HepG2 (cell line): Measurements from ENCODE around the gene CAMK1G. TPM values are rescaled to one million over a fixed set of nuclear protein-coding genes. Genes with fewer than 3 reads are reported as not detected.

ENCODE experiments used
- ATAC-seq: fragments of 200-7000 bp; cut with Tn5 transposase; 3 replicates; pipeline ENCODE4 v1.9.1; 2020; ENCODE audit warnings: mild to moderate bottlenecking, moderate library complexity
- BruUV-seq: library from RNA; stranded (reverse); fragments of 400-500 nt; replicated peaks from 2 replicates; lab custom pipeline; 2021; lab: Mats Ljungman, UMichigan
- CTCF ChIA-PET: fragments of 300-600 bp; formaldehyde crosslinking; extraction: SDS; loops from one replicate; lab custom pipeline; 2021; ENCODE audit warnings: low total read pairs, inconsistent platforms, low intra/inter-chr PET ratio; lab: Yijun Ruan, JAX
- POLR2A ChIA-PET: fragments of 350-600 bp; sonication (Branson Sonifier 250); formaldehyde crosslinking; loops from one replicate; lab custom pipeline; 2020; ENCODE audit warnings: antibody characterized with exemption, inconsistent platforms; lab: Yijun Ruan, JAX
- DNase-seq: peaks from one replicate; pipeline ENCODE4 v3.0.0-alpha.2; 2015; ENCODE audit warnings: low spot score
- FAIRE-seq: peaks from 3 replicates; lab custom pipeline; 2011; peaks lifted over from hg19 to GRCh38; lab: Jason Lieb, UNC
- H2AFZ ChIP-seq: one replicate; pipeline ENCODE4 v1.6.1; 2011; ENCODE audit warnings: low read length, inconsistent platforms
- H3K27ac ChIP-seq: fragments of 300-600 bp; 3 replicates; pipeline ENCODE4 v1.8.0; 2011; ENCODE audit warnings: mixed run types, mild to moderate bottlenecking, mixed read lengths, low read length, inconsistent platforms; ENCODE audit not compliant: insufficient read depth; ENCODE audit errors: extremely low read length
- H3K27me3 ChIP-seq, 2 experiments: fragments of 200-600 bp in 1 of 2; 2 replicates in 1 of 2; 3 replicates in 1 of 2; pipeline versions ENCODE4 v1.6.0 to v1.8.0; 2011; ENCODE audit warnings: low read length in 2 of 2, mild to moderate bottlenecking in 2 of 2, moderate library complexity in 2 of 2, inconsistent platforms in 1 of 2; ENCODE audit not compliant: insufficient read depth in 2 of 2, control insufficient read depth in 1 of 2
- H3K36me3 ChIP-seq, 2 experiments: fragments of 200-600 bp in 1 of 2; replicated peaks in 1 of 2; 2 replicates in 1 of 2; 3 replicates in 1 of 2; pipeline versions ENCODE4 v1.5.1 to v1.8.0; 2011; ENCODE audit warnings: low read length in 2 of 2, inconsistent platforms in 1 of 2; ENCODE audit not compliant: insufficient read depth in 2 of 2, control insufficient read depth in 1 of 2
- H3K4me1 ChIP-seq: 2 replicates; pipeline ENCODE4 v1.5.1; 2012; ENCODE audit warnings: low read length, inconsistent platforms; ENCODE audit not compliant: insufficient read depth
- H3K4me2 ChIP-seq: 2 replicates; pipeline ENCODE4 v1.6.0; 2011; ENCODE audit warnings: low read depth, low read length, inconsistent platforms
- H3K4me3 ChIP-seq, 3 experiments: fragments of 200-600 bp in 1 of 3; sonication (generic), shearing (Covaris generic) in 1 of 3; replicated peaks in 1 of 3; 2 replicates each; pipeline ENCODE4 v1.5.1; 2011 to 2016; ENCODE audit warnings: low read length in 3 of 3, inconsistent platforms in 2 of 3, low read depth in 2 of 3, mild to moderate bottlenecking in 2 of 3, control low read depth in 1 of 3, mixed read lengths in 1 of 3; ENCODE audit not compliant: insufficient read depth in 1 of 3
- H3K79me2 ChIP-seq: one replicate; pipeline ENCODE4 v1.6.1; 2011; ENCODE audit warnings: low read length, inconsistent platforms; ENCODE audit not compliant: insufficient read depth
- H3K9ac ChIP-seq: 2 replicates; pipeline ENCODE4 v1.6.0; 2011; ENCODE audit warnings: mild to moderate bottlenecking, low read depth, low read length, inconsistent platforms; ENCODE audit not compliant: insufficient read depth
- H3K9me3 ChIP-seq: 2 replicates; pipeline ENCODE4 v1.5.1; 2012; ENCODE audit warnings: mild to moderate bottlenecking, low read length
- H4K20me1 ChIP-seq: 2 replicates; pipeline ENCODE4 v1.6.0; 2011; ENCODE audit warnings: inconsistent platforms, mild to moderate bottlenecking, low read length, moderate library complexity; ENCODE audit not compliant: insufficient read depth
- ATF5 ChIP-seq: sonication (generic); formaldehyde crosslinking; IDR thresholded peaks from 2 replicates; pipeline ENCODE4 v1.4.0; 2020; ENCODE audit warnings: mild to moderate bottlenecking, low read depth, missing genetic modification reagents
- GRHL1 ChIP-seq: sonication (generic); formaldehyde crosslinking; conservative IDR thresholded peaks from 2 replicates; pipeline ENCODE4 v1.8.0; 2022; ENCODE audit warnings: missing genetic modification reagents
- HCFC1 ChIP-seq: fragments of 150-350 bp; IDR thresholded peaks from 2 replicates; pipeline ENCODE4 v1.6.1; 2014; ENCODE audit warnings: low read depth, low read length
- NFRKB ChIP-seq: fragments of 450-650 bp; IDR thresholded peaks from 2 replicates; pipeline ENCODE4 v1.6.1; 2017
- NR2F2 ChIP-seq: IDR thresholded peaks from 2 replicates; pipeline ENCODE4 v1.6.1; 2012; ENCODE audit warnings: low read depth, inconsistent platforms, borderline replicate concordance
- SALL1 ChIP-seq: sonication (generic); formaldehyde crosslinking; IDR thresholded peaks from 2 replicates; pipeline ENCODE4 v1.8.0; 2022; ENCODE audit warnings: mild to moderate bottlenecking, missing genetic modification reagents
- SCMH1 ChIP-seq: sonication (generic); formaldehyde crosslinking; IDR thresholded peaks from 2 replicates; pipeline ENCODE4 v1.9.0; 2021; ENCODE audit warnings: missing genetic modification reagents, mild to moderate bottlenecking, borderline replicate concordance
- YEATS4 ChIP-seq: sonication (generic); formaldehyde crosslinking; IDR thresholded peaks from 2 replicates; pipeline ENCODE4 v1.4.0; 2020; ENCODE audit warnings: missing genetic modification reagents, borderline replicate concordance
- ZMAT3 ChIP-seq: sonication (generic); formaldehyde crosslinking; conservative IDR thresholded peaks from 2 replicates; pipeline ENCODE4 v1.7.0; 2021; ENCODE audit warnings: missing genetic modification reagents
- ZNF180 ChIP-seq: sonication (generic); formaldehyde crosslinking; IDR thresholded peaks from 2 replicates; pipeline ENCODE4 v1.4.0; 2020; ENCODE audit warnings: low read depth, missing genetic modification reagents, borderline replicate concordance
- ZNF672 ChIP-seq: sonication (generic); formaldehyde crosslinking; IDR thresholded peaks from 2 replicates; pipeline ENCODE4 v1.8.1; 2022; ENCODE audit warnings: missing genetic modification reagents
- ZNF879 ChIP-seq: sonication (generic); formaldehyde crosslinking; IDR thresholded peaks from 2 replicates; pipeline ENCODE4 v1.8.1; 2023; ENCODE audit warnings: missing genetic modification reagents
- WGBS: methylation state at CpG from one replicate; pipeline ENCODE4 v1.1.6; 2017; ENCODE audit warnings: low lambda C conversion rate; 5-methylcytosine and 5-hydroxymethylcytosine counted together
- in situ Hi-C: cut with HindIII; loops from 2 replicates; pipeline ENCODE4 v1.10.0; 2017; ENCODE audit warnings: low pct_unique_long_range_greater_than_20kb; ENCODE audit not compliant: extremely low pct_ligation_motif_present
- intact Hi-C: fragments of 100-400 bp; cut with micrococcal nuclease; formaldehyde crosslinking; loops from one replicate; pipeline ENCODE4 v1.10.0; 2022; ENCODE audit not compliant: unreplicated experiment
- polyA plus RNA-seq, 8 experiments: library from polyadenylated mRNA; depleted of rRNA in 3 of 8; stranded (reverse) in 7 of 8; unstranded in 1 of 8; fragments of >200 nt; fragmentation: Illumina TruSeq in 4 of 8; extraction: Trizol in 4 of 8; gene quantifications; 2 replicates each; pipeline versions ENCODE4 v1.2.1 to v1.2.3, GENCODE V29; 2011 to 2016; ENCODE audit warnings: low read depth in 4 of 8, missing spikeins in 1 of 8, mixed read lengths in 1 of 8; ENCODE audit not compliant: insufficient read depth in 1 of 8
- total RNA-seq, 5 experiments: library from RNA; depleted of rRNA; stranded (reverse); fragments of >200 nt; fragmentation: Illumina TruSeq; extraction: Trizol; gene quantifications; 2 replicates each; pipeline ENCODE4 v1.2.3, GENCODE V29; 2016; ENCODE audit warnings: low read depth in 1 of 5

Gene CAMK1G
- total and polyA plus RNA-seq, 2 of the 13 experiments (the other 11 are each of a cell fraction or from before 2014, with no cell fraction given) = not detected

GRCh38 chr1:209589440-209589839, 5.9 kb downstream of the CAMK1G start:
- H3K4me1 ChIP-seq = no peaks in the 10 kb centered on the region
- ChIA-PET POLR2A (no interaction called here), CTCF (no interaction called here)
- FAIRE-seq (no peak), DNase-seq (no peak), ATAC-seq (no peak)
- H2AFZ ChIP-seq = no peak overlapping the region
- no peaks in the 10 kb centered on the region for H3K9me3 ChIP-seq
- WGBS = 3% methylated on average over 2 of the region's 2 CpGs
- no peak overlapping the region for H3K9ac ChIP-seq
- TF ChIP-seq ZNF180 (no peak), NR2F2 (no peak), ZMAT3 (CRISPR knock-in tag) (no peak), ZNF672 (CRISPR knock-in tag) (no peak), ATF5 (CRISPR knock-in tag) (no peak), SALL1 (no peak)
- no peak overlapping the region for H3K4me3 ChIP-seq
- in situ Hi-C loops = no loop called here
- no peaks in the 10 kb centered on the region for H3K79me2 ChIP-seq
- H3K4me2 ChIP-seq = no peak overlapping the region
- no peak overlapping the region for H3K27ac ChIP-seq
- BruUV-seq = no TSS peak
- H3K27me3 ChIP-seq = peaks cover 0 to 5% of the 10 kb centered on the region in 2 experiments; a peak in 1 of 5 replicates
- H4K20me1 ChIP-seq = no peaks in the 10 kb centered on the region
- intact Hi-C loops = no loop called here
- no peaks in the 10 kb centered on the region for H3K36me3 ChIP-seq

- peaks cover 0 to 5% of the 10 kb centered on the region in 2 experiments; a peak in 1 of 5 replicates for H3K27me3 ChIP-seq
- no TSS peak for BruUV-seq
- intact Hi-C loops (loop anchor here (1.0 kb wide), 2 partner anchors 37 to 103 kb away; no protein-coding TSS in a partner anchor), in situ Hi-C loops (no loop called here)
- no peaks in the 10 kb centered on the region for H3K4me1 ChIP-seq
- ATAC-seq (no peak), FAIRE-seq (no peak), DNase-seq (no peak)
- CTCF ChIA-PET = interaction anchor here (1.2 to 1.3 kb wide), 2 partner anchors 38 to 103 kb away, joined by 5 read pairs; no protein-coding TSS in a partner anchor
- no peak overlapping the region for H3K9ac ChIP-seq
- 22% methylated on average over 6 of the region's 6 CpGs for WGBS
- POLR2A ChIA-PET = no interaction called here
- H3K4me2 ChIP-seq = no peak overlapping the region
- TF ChIP-seq SCMH1 (CRISPR knock-in tag) (no peak), ZNF879 (no peak), GRHL1 (no peak), HCFC1 (no peak), YEATS4 (CRISPR knock-in tag) (no peak), NFRKB (no peak)
- no peak overlapping the region for H3K27ac ChIP-seq
- H3K4me3 ChIP-seq = no peak overlapping the region
- no peaks in the 10 kb centered on the region for H3K36me3 ChIP-seq
- no peaks in the 10 kb centered on the region for H3K79me2 ChIP-seq
- H4K20me1 ChIP-seq = no peaks in the 10 kb centered on the region
- H2AFZ ChIP-seq = no peak overlapping the region
- H3K9me3 ChIP-seq = no peaks in the 10 kb centered on the region
These were observed 6.3 kb downstream of the CAMK1G start for GRCh38 chr1:209589863-209590262.
